ENCODE data around the gene GGTLC1.

The GGTLC1 gene

GRCh38 chr20:23974966-23975365, 13.6 kb downstream of the GGTLC1 start:
- no peaks in the 10 kb centered on the region for H3K27me3 ChIP-seq (ENCODE audit: control insufficient read depth, low read length)
- H3F3A ChIP-seq (ENCODE audit: control insufficient read depth, insufficient read depth): no peaks in the 10 kb centered on the region
- H3K27ac ChIP-seq (ENCODE audit: low read depth, low read length): no peak overlapping the region
- H3K9me2 ChIP-seq (replicated peaks; ENCODE audit: control insufficient read depth, low read length): no peaks in the 10 kb centered on the region
- no peaks in the 10 kb centered on the region for H3K36me3 ChIP-seq (ENCODE audit: control insufficient read depth, low read length)
- no peaks in the 10 kb centered on the region for H3K79me2 ChIP-seq (ENCODE audit: control insufficient read depth, low read length)
- no peaks in the 10 kb centered on the region for H4K20me1 ChIP-seq (ENCODE audit: control insufficient read depth, insufficient read depth, low read depth, low read length)
- H3K4me3 ChIP-seq (ENCODE audit: low read length): no peak overlapping the region
- H3K4me2 ChIP-seq (ENCODE audit: low read length): no peak overlapping the region
- H3K4me1 ChIP-seq (ENCODE audit: control insufficient read depth, low read length): no peaks in the 10 kb centered on the region
- no peaks in the 10 kb centered on the region for H3K9me3 ChIP-seq (ENCODE audit: control insufficient read depth, insufficient read depth, low read length)
- no peak for TF ChIP-seq CTCF (IDR thresholded peaks at IDR 0.05; ENCODE audit: low read depth, low read length, poor library complexity, severe bottlenecking)
- TF ChIP-seq EZH2phosphoT487 (IDR thresholded peaks at IDR 0.05; ENCODE audit: borderline replicate concordance, low read length): no peak

GRCh38 chr20:23971310-23971709, 17.3 kb downstream of the GGTLC1 start:
- Histone ChIP-seq H3K27ac (ENCODE audit: low read depth, low read length) (no peak overlapping the region), H3K36me3 (ENCODE audit: control insufficient read depth, low read length) (no peaks in the 10 kb centered on the region), H3F3A (ENCODE audit: control insufficient read depth, insufficient read depth) (no peaks in the 10 kb centered on the region), H3K4me3 (ENCODE audit: low read length) (no peak overlapping the region), H3K4me1 (ENCODE audit: control insufficient read depth, low read length) (no peaks in the 10 kb centered on the region), H3K9me2 (replicated peaks; ENCODE audit: control insufficient read depth, low read length) (no peaks in the 10 kb centered on the region), H3K9me3 (ENCODE audit: control insufficient read depth, insufficient read depth, low read length) (no peaks in the 10 kb centered on the region), H3K27me3 (ENCODE audit: control insufficient read depth, low read length) (no peaks in the 10 kb centered on the region), H4K20me1 (ENCODE audit: control insufficient read depth, insufficient read depth, low read depth, low read length) (no peaks in the 10 kb centered on the region), H3K4me2 (ENCODE audit: low read length) (no peak overlapping the region), H3K79me2 (ENCODE audit: control insufficient read depth, low read length) (no peaks in the 10 kb centered on the region)
- no peak for TF ChIP-seq CTCF (IDR thresholded peaks at IDR 0.05; ENCODE audit: low read depth, low read length, poor library complexity, severe bottlenecking)
- TF ChIP-seq EZH2phosphoT487 (IDR thresholded peaks at IDR 0.05; ENCODE audit: borderline replicate concordance, low read length): no peak

- H3K4me1 ChIP-seq (ENCODE audit: control insufficient read depth, low read length): no peaks in the 10 kb centered on the region
- H3K79me2 ChIP-seq (ENCODE audit: control insufficient read depth, low read length): no peaks in the 10 kb centered on the region
- H3K36me3 ChIP-seq (ENCODE audit: control insufficient read depth, low read length): no peaks in the 10 kb centered on the region
- no peaks in the 10 kb centered on the region for H4K20me1 ChIP-seq (ENCODE audit: control insufficient read depth, insufficient read depth, low read depth, low read length)
- H3K27ac ChIP-seq (ENCODE audit: low read depth, low read length): no peak overlapping the region
- no peaks in the 10 kb centered on the region for H3K9me2 ChIP-seq (replicated peaks; ENCODE audit: control insufficient read depth, low read length)
- peaks cover 4% of the 10 kb centered on the region; the same call in 1 of the 2 replicates for H3K9me3 ChIP-seq (ENCODE audit: control insufficient read depth, insufficient read depth, low read length)
- no peaks in the 10 kb centered on the region for H3F3A ChIP-seq (ENCODE audit: control insufficient read depth, insufficient read depth)
- H3K4me3 ChIP-seq (ENCODE audit: low read length): no peak overlapping the region
- H3K4me2 ChIP-seq (ENCODE audit: low read length): no peak overlapping the region
- H3K27me3 ChIP-seq (ENCODE audit: control insufficient read depth, low read length): no peaks in the 10 kb centered on the region
- TF ChIP-seq EZH2phosphoT487 (IDR thresholded peaks at IDR 0.05; ENCODE audit: borderline replicate concordance, low read length) (no peak), CTCF (IDR thresholded peaks at IDR 0.05; ENCODE audit: low read depth, low read length, poor library complexity, severe bottlenecking) (no peak)
Measured at GRCh38 chr20:23970049-23970448, 18.5 kb downstream of the GGTLC1 start.

- TF ChIP-seq EZH2phosphoT487 (IDR thresholded peaks at IDR 0.05; ENCODE audit: borderline replicate concordance, low read length): no peak
- H3K4me1 ChIP-seq (ENCODE audit: control insufficient read depth, low read length): no peaks in the 10 kb centered on the region
- H3K9me3 ChIP-seq (ENCODE audit: control insufficient read depth, insufficient read depth, low read length): peaks cover 4% of the 10 kb centered on the region; the same call in 1 of the 2 replicates
- H3K79me2 ChIP-seq (ENCODE audit: control insufficient read depth, low read length): no peaks in the 10 kb centered on the region
- no peaks in the 10 kb centered on the region for H3K27me3 ChIP-seq (ENCODE audit: control insufficient read depth, low read length)
- no peak overlapping the region for H3K4me2 ChIP-seq (ENCODE audit: low read length)
- H3F3A ChIP-seq (ENCODE audit: control insufficient read depth, insufficient read depth): no peaks in the 10 kb centered on the region
- H3K36me3 ChIP-seq (ENCODE audit: control insufficient read depth, low read length): no peaks in the 10 kb centered on the region
- no peaks in the 10 kb centered on the region for H4K20me1 ChIP-seq (ENCODE audit: control insufficient read depth, insufficient read depth, low read depth, low read length)
- no peak overlapping the region for H3K4me3 ChIP-seq (ENCODE audit: low read length)
- H3K27ac ChIP-seq (ENCODE audit: low read depth, low read length): no peak overlapping the region
- H3K9me2 ChIP-seq (replicated peaks; ENCODE audit: control insufficient read depth, low read length): no peaks in the 10 kb centered on the region
Measured at GRCh38 chr20:23967616-23967979, 21.0 kb downstream of the GGTLC1 start.

All from DOHH2 (cell line).